Testis (tissue), 2 donors: Measurements from ENCODE around the gene SPINDOC.

Source experiments
- POLR2A ChIP-seq: fragments of 450-650 bp; IDR thresholded peaks from one replicate; pipeline ENCODE4 v1.6.1; 2017; ENCODE audit warnings: antibody characterized with exemption, mild to moderate bottlenecking, moderate library complexity
- TF ChIP-seq, protein P1 (sequence below), 3 experiments: fragments of 450-650 bp in 2 of 3; fragments of 200-600 bp in 1 of 3; sonication (generic) in 1 of 3; IDR thresholded peaks; one replicate each; pipeline ENCODE4 v1.5.1; 2016 to 2019; ENCODE audit warnings: antibody characterized with exemption in 3 of 3, mild to moderate bottlenecking in 2 of 3, moderate library complexity in 1 of 3

DNA sequence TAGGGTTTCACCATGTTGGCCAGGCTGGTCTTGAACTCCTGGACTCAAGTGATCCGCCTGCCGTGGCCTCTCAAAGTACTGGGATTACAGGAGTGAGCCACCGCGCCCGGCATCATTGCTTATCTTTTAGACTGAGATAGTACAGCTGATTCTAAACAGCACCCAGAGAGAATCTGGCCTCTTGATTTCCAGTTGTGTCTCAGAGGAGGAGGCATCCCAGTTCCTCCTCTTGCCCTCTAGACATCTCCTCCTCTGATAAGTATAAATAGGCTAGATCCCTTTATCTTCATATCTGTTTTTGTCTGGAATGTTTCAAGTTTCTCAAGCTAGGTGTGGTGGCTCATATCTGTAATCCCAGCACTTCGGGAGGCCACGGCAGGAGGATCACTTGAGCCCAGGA lies 32.7 kb downstream of the SPINDOC start:
- TF ChIP-seq, protein P1, sequence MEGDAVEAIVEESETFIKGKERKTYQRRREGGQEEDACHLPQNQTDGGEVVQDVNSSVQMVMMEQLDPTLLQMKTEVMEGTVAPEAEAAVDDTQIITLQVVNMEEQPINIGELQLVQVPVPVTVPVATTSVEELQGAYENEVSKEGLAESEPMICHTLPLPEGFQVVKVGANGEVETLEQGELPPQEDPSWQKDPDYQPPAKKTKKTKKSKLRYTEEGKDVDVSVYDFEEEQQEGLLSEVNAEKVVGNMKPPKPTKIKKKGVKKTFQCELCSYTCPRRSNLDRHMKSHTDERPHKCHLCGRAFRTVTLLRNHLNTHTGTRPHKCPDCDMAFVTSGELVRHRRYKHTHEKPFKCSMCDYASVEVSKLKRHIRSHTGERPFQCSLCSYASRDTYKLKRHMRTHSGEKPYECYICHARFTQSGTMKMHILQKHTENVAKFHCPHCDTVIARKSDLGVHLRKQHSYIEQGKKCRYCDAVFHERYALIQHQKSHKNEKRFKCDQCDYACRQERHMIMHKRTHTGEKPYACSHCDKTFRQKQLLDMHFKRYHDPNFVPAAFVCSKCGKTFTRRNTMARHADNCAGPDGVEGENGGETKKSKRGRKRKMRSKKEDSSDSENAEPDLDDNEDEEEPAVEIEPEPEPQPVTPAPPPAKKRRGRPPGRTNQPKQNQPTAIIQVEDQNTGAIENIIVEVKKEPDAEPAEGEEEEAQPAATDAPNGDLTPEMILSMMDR (IDR thresholded peaks at IDR 0.05) = no peak
- TF ChIP-seq POLR2A = no peak
